Breast epithelium (tissue), 4 donors: Measurements from ENCODE around the gene GTF2I. TPM values are rescaled to one million over a fixed set of nuclear protein-coding genes. Genes with fewer than 3 reads are reported as not detected.

Experiments used
- DNase-seq, 2 donors: peaks; one replicate each; pipeline ENCODE4 v3.0.0-alpha.2; 2019; ENCODE audit warnings: low spot score in 2 of 2
- H3K27ac ChIP-seq, 2 donors: fragments of 200-600 bp; sonication (generic) in 1 of 2; one replicate each; pipeline ENCODE4 v1.5.1; 2016 to 2019; ENCODE audit warnings: mild to moderate bottlenecking in 1 of 2
- H3K27me3 ChIP-seq, 2 donors: fragments of 200-600 bp; sonication (generic) in 1 of 2; one replicate each; pipeline versions ENCODE4 v1.5.1 to v1.6.0; 2017 to 2019; ENCODE audit warnings: control low read depth in 1 of 2, mild to moderate bottlenecking in 1 of 2
- H3K36me3 ChIP-seq: fragments of 200-600 bp; one replicate; pipeline ENCODE4 v1.5.1; 2019
- H3K4me1 ChIP-seq, 2 donors: fragments of 200-600 bp; sonication (generic); one replicate each; pipeline ENCODE4 v1.5.1; 2016 to 2019; ENCODE audit warnings: control low read depth in 1 of 2
- H3K4me3 ChIP-seq, 3 donors: fragments of 200-600 bp; sonication (generic); 1 replicate in 2 of 3; 2 replicates in 1 of 3; pipeline ENCODE4 v1.5.1; 2016 to 2019; ENCODE audit warnings: mild to moderate bottlenecking in 3 of 3, moderate library complexity in 2 of 3
- H3K9me3 ChIP-seq, 2 donors: fragments of 200-600 bp; sonication (generic) in 1 of 2; one replicate each; pipeline ENCODE4 v1.5.1; 2016 to 2019; ENCODE audit warnings: control low read depth in 1 of 2
- POLR2A ChIP-seq: fragments of 450-650 bp; IDR thresholded peaks from one replicate; pipeline ENCODE4 v1.6.1; 2016; ENCODE audit warnings: antibody characterized with exemption, mild to moderate bottlenecking, moderate library complexity
- POLR2AphosphoS5 ChIP-seq, 3 donors: sonication (generic); formaldehyde crosslinking; IDR thresholded peaks; one replicate each; pipeline ENCODE4 v1.6.1; 2017; ENCODE audit warnings: antibody characterized with exemption in 3 of 3
- intact Hi-C: fragments of 100-400 bp; cut with DNase I; formaldehyde crosslinking; loops from one replicate; pipeline ENCODE4 v1.15.1; 2023; ENCODE audit warnings: low total_unique reads
- total RNA-seq, 3 donors: library from RNA; depleted of rRNA; stranded (reverse); fragments of >200 nt; gene quantifications; one replicate each; pipeline ENCODE4 v1.1.0, GENCODE V29; 2016
- TF ChIP-seq, protein P1 (sequence below), 3 donors: fragments of 450-650 bp; IDR thresholded peaks; one replicate each; pipeline ENCODE4 v1.5.1; 2016 to 2017; ENCODE audit warnings: antibody characterized with exemption in 3 of 3, mild to moderate bottlenecking in 3 of 3, moderate library complexity in 3 of 3

Gene GTF2I
- total RNA-seq, 3 donors from 2014 or later, result 133 to 241 (median 184) TPM

DNA sequence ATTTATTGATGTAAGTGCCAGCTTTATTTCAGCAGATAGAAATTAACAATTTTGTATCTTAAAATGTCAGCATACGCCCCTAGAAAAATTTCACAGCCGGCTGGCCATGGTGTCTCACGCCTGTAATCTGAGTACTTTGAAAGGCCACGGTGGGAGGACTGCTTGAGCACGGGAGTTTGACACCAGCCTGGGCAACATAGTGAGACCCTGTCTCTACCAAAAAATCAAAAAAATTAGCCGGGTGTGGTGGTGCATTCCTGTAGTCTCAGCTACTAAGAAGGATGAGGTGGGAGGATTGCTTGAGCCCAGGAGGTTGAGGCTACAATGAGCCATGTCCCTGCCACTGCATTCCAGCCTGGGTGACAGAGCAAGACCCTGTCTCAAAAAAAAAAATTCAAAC lies 14.1 kb downstream of the GTF2I start:
- intact Hi-C loops, result no loop called here
- H3K36me3 ChIP-seq, result no peaks in the 10 kb centered on the region
- no peaks in the 10 kb centered on the region for H3K9me3 ChIP-seq
- no peak for TF ChIP-seq POLR2AphosphoS5 (IDR thresholded peaks at IDR 0.05)
- TF ChIP-seq POLR2A, result no peak
- TF ChIP-seq, protein P1, sequence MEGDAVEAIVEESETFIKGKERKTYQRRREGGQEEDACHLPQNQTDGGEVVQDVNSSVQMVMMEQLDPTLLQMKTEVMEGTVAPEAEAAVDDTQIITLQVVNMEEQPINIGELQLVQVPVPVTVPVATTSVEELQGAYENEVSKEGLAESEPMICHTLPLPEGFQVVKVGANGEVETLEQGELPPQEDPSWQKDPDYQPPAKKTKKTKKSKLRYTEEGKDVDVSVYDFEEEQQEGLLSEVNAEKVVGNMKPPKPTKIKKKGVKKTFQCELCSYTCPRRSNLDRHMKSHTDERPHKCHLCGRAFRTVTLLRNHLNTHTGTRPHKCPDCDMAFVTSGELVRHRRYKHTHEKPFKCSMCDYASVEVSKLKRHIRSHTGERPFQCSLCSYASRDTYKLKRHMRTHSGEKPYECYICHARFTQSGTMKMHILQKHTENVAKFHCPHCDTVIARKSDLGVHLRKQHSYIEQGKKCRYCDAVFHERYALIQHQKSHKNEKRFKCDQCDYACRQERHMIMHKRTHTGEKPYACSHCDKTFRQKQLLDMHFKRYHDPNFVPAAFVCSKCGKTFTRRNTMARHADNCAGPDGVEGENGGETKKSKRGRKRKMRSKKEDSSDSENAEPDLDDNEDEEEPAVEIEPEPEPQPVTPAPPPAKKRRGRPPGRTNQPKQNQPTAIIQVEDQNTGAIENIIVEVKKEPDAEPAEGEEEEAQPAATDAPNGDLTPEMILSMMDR (IDR thresholded peaks at IDR 0.05), result no peak
- DNase-seq, result no peak
- no peak overlapping the region for H3K27ac ChIP-seq
- no peaks in the 10 kb centered on the region for H3K27me3 ChIP-seq
- no peak overlapping the region for H3K4me3 ChIP-seq
- H3K4me1 ChIP-seq, result no peaks in the 10 kb centered on the region

DNA sequence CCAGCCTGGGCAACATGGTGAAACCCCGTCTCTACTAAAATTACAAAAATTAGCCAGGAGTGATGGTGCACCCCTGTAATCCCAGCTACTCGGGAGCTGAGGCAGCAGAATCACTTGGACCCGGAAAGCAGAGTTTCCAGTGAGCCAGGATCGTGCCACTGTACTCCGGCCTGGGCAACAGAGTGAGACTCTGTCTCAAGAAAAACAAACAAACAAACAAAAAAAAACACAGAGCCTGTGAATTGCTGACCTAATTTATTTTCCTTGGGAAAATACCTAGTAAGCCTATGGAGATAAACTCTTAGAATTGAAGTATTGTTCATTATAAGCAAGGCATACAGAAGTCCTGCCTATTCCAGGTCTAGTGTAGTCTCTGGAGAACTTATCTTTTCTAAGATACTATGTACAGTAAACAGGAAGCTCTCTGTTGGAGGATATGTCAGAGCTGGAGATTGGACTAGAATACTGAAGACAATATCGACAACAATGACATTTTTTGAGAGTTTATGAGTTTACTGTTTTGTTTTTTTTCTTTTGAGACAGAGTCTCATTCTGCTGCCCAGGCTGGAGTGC lies 14.9 kb downstream of the GTF2I start:
- no peaks in the 10 kb centered on the region for H3K9me3 ChIP-seq
- H3K4me1 ChIP-seq, result no peaks in the 10 kb centered on the region
- no peak for DNase-seq
- H3K27ac ChIP-seq, result peak overlapping the region; percentile 17 to 42
- H3K27me3 ChIP-seq, result no peaks in the 10 kb centered on the region
- H3K4me3 ChIP-seq, result no peak overlapping the region
- H3K36me3 ChIP-seq, result no peaks in the 10 kb centered on the region
- intact Hi-C loops, result no loop called here
- TF ChIP-seq POLR2AphosphoS5 (IDR thresholded peaks at IDR 0.05) (no peak), POLR2A (no peak)
- TF ChIP-seq, protein P1 (IDR thresholded peaks at IDR 0.05), result no peak

DNA sequence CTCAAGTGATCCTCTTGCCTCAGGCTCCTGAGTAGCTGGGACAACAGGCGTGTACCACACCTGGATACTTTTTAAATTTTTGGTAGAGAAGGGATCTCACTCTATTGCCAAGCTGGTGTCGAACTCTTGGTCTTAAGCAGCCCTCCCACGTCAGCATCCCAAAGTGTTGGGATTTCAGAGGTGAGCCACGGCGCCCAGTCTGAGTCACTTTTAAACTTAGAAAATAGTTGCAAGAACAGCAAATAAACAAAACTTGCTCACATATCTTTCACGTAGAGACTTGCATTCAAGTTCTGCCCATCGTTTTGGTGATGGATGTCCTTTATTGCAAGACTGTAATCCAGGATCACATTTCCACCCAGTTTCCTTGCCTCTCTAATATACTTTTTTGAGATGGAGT lies 16.6 kb downstream of the GTF2I start:
- no peak overlapping the region for H3K4me3 ChIP-seq
- no peaks in the 10 kb centered on the region for H3K36me3 ChIP-seq
- H3K9me3 ChIP-seq, result no peaks in the 10 kb centered on the region
- H3K4me1 ChIP-seq, result no peaks in the 10 kb centered on the region
- H3K27ac ChIP-seq, result no peak overlapping the region
- H3K27me3 ChIP-seq, result no peaks in the 10 kb centered on the region
- TF ChIP-seq POLR2A (no peak), POLR2AphosphoS5 (IDR thresholded peaks at IDR 0.05) (no peak)
- TF ChIP-seq, protein P1 (IDR thresholded peaks at IDR 0.05), result no peak
- no peak for DNase-seq
- intact Hi-C loops, result no loop called here

DNA sequence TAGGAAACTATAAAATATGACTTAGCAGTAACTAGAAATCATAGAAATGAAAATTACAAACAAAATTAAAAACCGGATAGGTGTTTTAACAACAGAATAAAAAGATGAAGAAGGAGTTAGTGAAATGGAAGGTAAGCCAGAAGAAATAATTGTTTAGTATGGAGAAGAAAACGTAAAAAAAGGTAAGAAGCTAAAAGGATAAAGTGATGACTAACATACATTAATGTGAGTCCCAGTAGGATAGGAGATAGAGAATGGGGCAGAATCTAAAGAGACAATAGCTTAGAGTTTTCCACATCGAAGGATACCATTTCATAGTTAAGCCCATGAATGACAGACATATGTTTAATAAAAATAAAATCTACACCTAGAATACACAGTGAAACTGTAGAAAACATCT lies 25.3 kb downstream of the GTF2I start:
- intact Hi-C loops, result no loop called here
- H3K4me1 ChIP-seq, result no peaks in the 10 kb centered on the region
- H3K4me3 ChIP-seq, result no peak overlapping the region
- no peaks in the 10 kb centered on the region for H3K9me3 ChIP-seq
- H3K27ac ChIP-seq, result no peak overlapping the region
- no peaks in the 10 kb centered on the region for H3K36me3 ChIP-seq
- no peak for DNase-seq
- TF ChIP-seq, protein P1 (IDR thresholded peaks at IDR 0.05), result no peak
- TF ChIP-seq POLR2AphosphoS5 (IDR thresholded peaks at IDR 0.05) (no peak), POLR2A (no peak)
- no peaks in the 10 kb centered on the region for H3K27me3 ChIP-seq

DNA sequence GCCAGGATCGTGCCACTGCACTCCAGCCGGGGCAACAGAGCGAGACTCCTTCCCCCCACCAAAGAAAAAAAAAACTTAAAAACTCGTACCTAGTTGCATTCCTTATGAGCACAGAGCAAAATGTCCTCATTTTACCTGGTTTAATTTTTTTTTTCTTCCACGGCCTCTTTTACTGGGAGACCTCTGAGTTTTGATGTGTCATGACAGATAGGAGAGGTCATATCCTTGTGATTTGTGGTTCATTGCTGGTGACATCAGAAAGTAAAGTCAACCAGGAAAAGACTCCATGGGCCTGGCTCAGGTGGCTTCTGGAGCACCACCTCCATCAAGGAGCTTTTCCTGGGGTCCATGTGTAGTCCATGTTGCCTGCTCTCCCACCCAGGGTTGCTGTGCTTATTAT lies 26.3 kb downstream of the GTF2I start:
- no peaks in the 10 kb centered on the region for H3K4me1 ChIP-seq
- H3K27me3 ChIP-seq, result no peaks in the 10 kb centered on the region
- H3K36me3 ChIP-seq, result no peaks in the 10 kb centered on the region
- intact Hi-C loops, result no loop called here
- no peaks in the 10 kb centered on the region for H3K9me3 ChIP-seq
- no peak for DNase-seq
- no peak overlapping the region for H3K27ac ChIP-seq
- H3K4me3 ChIP-seq, result no peak overlapping the region
- TF ChIP-seq POLR2AphosphoS5 (IDR thresholded peaks at IDR 0.05) (no peak), POLR2A (no peak)
- TF ChIP-seq, protein P1 (IDR thresholded peaks at IDR 0.05), result no peak
